Head of caudate nucleus (tissue), 42 donors: Measurements from ENCODE around the gene ARHGDIB.

Experiments used
- DNase-seq, 42 donors: peaks; one replicate each; pipeline versions ENCODE4 v3.0.0 to v3.0.0-alpha.2; 2020 to 2021; ENCODE audit warnings: mixed read lengths in 7 of 42
- intact Hi-C: fragments of 100-400 bp; cut with DNase I; formaldehyde crosslinking; loops from one replicate; pipeline ENCODE4 v1.15.0; 2022

ARHGDIB gene

GRCh38 chr12:14906114-14906513 lies 55.3 kb downstream of the ARHGDIB start:
- intact Hi-C loops = no loop called here
- DNase-seq = no peak

- DNase-seq = no peak
- intact Hi-C loops = no loop called here
Observed at GRCh38 chr12:14905269-14906004, 56.0 kb downstream of the ARHGDIB start.

GRCh38 chr12:14904854-14905253 lies 56.5 kb downstream of the ARHGDIB start:
- DNase-seq = no peak
- intact Hi-C loops = no loop called here

GRCh38 chr12:14903386-14904098 lies 57.9 kb downstream of the ARHGDIB start:
- no peak for DNase-seq
- intact Hi-C loops = no loop called here

- intact Hi-C loops = no loop called here
- DNase-seq = no peak
Observed at GRCh38 chr12:14902465-14902864, 58.9 kb downstream of the ARHGDIB start.

GRCh38 chr12:14901228-14901562 lies 60.2 kb downstream of the ARHGDIB start:
- intact Hi-C loops = no loop called here
- DNase-seq = no peak

- intact Hi-C loops = no loop called here
- no peak for DNase-seq
Observed at GRCh38 chr12:14900521-14901227, 60.7 kb downstream of the ARHGDIB start.

GRCh38 chr12:14896521-14897169 lies 64.8 kb downstream of the ARHGDIB start:
- intact Hi-C loops = no loop called here

GRCh38 chr12:14893506-14894250 lies 67.7 kb downstream of the ARHGDIB start:
- intact Hi-C loops = no loop called here
- no peak for DNase-seq

More at GRCh38 chr12:14896521-14897169, 64.8 kb downstream of the ARHGDIB start:
- no peak for DNase-seq

GRCh38 chr12:14892726-14893505 lies 68.5 kb downstream of the ARHGDIB start:
- peak in 23 of 42 donors; percentile 5 to 64 (median 37) for DNase-seq
- intact Hi-C loops = no loop called here
